Ureter (tissue), 1 donor: ENCODE results near the gene ORM1. TPM values are rescaled to one million over a fixed set of nuclear protein-coding genes. Genes with fewer than 3 reads are reported as not detected.
"Not testable (repeated sequence)": the region's sequence is repeated elsewhere in the genome, so short reads cannot be mapped to it uniquely, and the experiment has no call there.

Experiments
- DNase-seq: peaks from one replicate; pipeline ENCODE4 v3.0.0-alpha.2; 2020; ENCODE audit warnings: low spot score
- total RNA-seq: library from RNA; stranded (reverse); gene quantifications from one replicate; pipeline ENCODE4 v1.2.4, GENCODE V29; 2023
- donor health status: DM: yes; HTN: yes; CAD: no.

Gene ORM1
- total RNA-seq: 3.3 TPM

GRCh38 chr9:114322831-114323531, at the start of gene ORM1:
Gene ORM1 (plus strand): TSS chr9:114323098. CDS start chr9:114323134, 36 bp downstream.
- not testable (repeated sequence) for DNase-seq

GRCh38 chr9:114273461-114273881, 49.4 kb upstream of the ORM1 start:
- no peak for DNase-seq

- DNase-seq: no peak
These were observed 48.7 kb upstream of the ORM1 start for GRCh38 chr9:114274217-114274616.

GRCh38 chr9:114275246-114276004, 47.5 kb upstream of the ORM1 start:
- no peak for DNase-seq

- no peak for DNase-seq
These were observed 45.7 kb upstream of the ORM1 start for GRCh38 chr9:114276908-114277821.

DNA sequence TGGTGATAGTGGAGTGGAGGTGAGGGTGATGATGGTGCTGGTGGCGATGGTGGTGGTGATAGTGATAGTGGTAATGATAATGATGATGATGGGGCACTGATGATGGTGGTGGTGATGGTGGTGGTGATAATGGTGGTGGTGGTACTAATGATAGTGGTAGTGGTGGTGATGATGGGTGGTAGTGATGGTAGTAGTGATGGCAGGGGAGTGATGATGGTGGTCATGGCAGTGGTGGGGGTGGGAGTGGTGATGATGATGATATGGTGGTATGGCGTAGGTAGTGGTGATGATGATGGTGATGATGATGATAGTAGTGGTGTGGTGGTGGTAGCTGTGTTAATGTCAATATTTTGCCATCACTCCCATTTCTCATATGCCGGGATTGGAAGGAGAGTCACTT, 44.5 kb upstream of the ORM1 start:
- DNase-seq: no peak

- peak; percentile 62 for DNase-seq
These were observed 43.9 kb upstream of the ORM1 start for GRCh38 chr9:114278881-114279570.

- no peak for DNase-seq
These were observed 43.2 kb upstream of the ORM1 start for GRCh38 chr9:114279693-114280092.

DNA sequence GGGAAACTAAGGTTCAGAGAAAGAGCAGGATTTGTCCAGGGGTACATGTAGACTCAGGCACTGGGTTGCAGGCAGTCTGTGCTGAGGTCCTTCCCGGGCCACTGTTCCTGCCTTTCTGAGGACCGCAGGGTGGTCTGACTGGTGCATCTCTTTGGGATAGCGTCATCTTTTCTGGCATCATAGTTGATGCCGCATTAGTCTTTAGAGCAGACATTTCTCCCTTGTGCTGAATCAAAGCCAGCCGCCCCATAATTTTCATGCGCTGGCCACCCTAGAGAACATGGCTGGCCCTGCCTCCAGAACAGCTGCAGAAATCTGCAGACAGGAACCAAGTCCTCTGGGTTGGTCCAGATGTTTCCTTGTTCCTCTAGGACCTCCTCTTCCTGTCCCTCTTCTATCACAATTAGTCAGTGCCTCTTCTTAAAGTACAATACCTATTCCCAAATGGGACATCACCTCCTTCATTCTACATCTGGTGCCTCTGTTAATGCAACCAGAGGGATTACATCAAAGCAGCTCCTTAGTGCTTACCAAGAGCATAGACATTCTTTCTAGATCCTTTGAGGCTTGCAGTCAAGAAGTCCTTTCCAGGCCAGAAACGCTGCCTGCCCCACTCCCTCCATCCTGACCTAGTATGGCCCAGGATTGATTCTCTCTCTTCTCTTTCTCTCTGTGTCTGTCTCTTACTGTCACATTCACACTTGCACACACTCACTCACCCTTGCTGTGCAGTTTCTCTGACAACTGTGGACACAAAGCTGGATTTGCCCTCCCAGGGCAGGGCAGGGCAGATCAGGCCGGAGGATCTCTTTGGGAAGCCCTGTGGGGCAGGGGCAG, 42.0 kb upstream of the ORM1 start:
- no peak for DNase-seq

DNA sequence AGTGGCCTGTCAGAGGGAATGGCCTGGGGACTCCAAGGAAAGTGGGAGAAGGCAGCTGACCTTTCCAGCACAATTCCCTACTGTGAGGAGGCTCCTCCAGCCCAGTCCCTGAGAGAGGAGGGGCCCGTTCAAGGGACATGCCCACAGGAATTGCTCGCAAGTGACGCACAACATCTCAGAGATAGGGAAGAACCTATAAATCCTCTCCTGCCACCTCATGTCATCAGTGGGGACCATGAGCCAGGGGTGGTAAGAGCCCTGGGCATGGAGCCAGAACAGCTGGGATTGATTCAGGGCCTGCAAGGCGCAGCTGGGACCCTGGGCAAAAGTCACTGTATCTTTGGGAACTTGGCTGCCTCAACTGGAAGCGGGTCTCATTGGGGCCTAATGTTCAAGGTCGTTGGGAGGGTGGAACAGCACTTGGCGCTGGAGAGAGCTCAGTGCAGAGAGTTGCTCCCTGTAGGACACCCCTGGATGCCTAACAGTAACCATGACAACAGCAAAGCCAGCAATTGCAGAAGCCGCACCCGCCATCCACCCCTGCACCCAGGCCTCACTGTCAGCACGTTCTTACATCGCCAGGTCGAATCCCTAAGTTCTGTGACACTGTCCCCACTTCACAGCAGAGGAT, 41.3 kb upstream of the ORM1 start:
- DNase-seq: peak; percentile 67

DNA sequence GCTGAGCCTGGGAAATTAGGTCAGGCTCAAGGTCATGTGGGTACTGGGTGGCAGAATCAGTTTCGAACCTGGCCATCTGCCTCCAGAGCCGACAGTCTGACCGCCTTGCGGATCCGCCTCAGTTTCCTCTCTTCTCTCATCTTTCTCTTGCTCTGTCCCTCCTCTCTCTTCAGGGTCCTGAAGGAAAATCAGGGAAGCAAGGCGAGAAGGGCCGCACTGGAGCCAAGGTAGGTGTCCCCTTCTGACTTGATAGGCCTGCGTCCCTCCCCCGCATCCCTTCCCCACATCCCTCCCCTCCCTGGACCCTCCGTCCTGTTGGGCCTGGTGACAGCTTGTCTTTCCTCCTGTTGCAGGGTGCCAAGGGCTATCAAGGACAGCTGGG, 40.8 kb upstream of the ORM1 start:
- no peak for DNase-seq

DNA sequence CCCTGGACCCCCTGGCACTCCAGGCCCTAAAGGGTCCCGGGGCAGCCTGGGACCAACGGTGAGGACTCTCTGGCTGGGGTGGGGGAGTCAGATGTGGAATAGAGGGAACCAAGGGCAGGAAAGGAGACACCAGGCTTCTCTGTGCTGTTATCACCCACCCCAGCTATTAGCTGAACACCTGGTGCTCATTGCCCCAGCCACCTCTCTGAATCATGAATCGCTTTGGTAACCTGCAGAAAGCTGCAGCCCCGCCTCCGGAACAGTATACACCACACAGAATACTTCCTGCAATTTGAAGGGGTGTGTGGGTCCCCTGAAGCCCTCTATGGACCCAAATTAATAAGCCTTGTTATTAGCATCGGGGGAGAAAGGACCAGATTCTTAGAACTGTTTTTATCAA, 40.4 kb upstream of the ORM1 start:
- no peak for DNase-seq

- DNase-seq: no peak
These were observed 40.0 kb upstream of the ORM1 start for GRCh38 chr9:114282926-114283325.

DNA sequence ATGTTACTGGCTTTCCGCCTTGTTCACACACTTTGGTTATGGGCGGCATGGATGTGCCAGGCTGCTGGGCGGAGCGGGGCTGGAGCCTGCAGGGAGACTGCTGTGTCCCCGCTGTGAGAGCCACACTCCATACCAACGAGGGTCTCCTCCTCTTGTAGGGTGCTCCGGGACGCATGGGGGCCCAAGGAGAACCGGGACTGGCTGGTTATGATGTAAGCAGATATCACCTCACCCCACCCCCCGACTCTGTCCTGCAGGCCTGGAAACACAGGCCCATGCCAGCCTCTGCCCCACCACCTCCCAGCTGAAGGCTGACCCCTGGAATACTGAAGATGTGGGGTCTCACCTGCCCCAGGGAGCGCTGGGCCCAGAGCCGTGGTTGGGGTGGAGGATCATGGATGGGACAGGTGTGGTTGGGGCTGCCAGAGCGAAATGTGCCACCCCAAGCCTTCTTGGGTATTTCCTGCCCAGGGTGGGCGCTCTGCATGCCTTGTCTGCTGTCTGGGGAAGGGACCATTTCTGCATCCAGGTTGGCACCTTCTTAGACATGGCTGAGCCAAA, 39.3 kb upstream of the ORM1 start:
- no peak for DNase-seq

DNA sequence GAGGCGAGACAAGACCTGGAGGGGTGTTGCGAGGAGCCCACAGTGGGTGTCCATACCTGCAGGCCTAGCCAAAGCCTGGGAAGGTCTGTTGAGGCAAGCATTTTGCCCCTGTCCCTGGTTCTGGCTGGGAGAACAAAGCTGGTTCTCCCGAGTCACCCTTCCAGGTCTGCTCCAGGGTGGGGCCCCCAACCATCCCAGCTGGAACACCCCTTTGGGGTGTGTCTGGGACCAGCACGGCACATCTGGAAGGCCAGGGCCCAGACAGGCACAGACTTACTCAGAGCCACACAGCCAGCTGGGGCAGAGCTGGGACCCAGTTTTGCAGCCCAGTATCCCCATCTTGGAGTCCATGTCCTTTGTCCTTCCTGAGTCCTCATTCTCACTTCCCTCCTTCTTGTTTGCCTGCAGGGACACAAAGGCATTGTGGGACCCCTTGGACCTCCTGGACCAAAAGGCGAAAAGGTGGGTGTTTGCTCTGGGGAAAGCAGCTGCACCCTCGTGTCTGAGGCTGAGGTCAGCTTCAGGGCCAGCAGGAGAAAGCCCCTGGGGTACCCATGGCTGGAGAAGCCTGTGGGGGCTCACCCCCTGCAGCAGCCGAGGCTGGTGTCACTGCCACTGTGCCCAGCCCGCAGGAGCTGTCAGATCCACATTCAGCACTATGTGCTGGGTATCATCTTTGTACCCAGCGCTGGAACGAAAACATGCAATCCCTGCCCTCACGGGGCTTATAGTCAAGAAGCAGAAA, 38.4 kb upstream of the ORM1 start:
- DNase-seq: no peak

GRCh38 chr9:114285166-114285867, 37.6 kb upstream of the ORM1 start:
- DNase-seq: no peak

DNA sequence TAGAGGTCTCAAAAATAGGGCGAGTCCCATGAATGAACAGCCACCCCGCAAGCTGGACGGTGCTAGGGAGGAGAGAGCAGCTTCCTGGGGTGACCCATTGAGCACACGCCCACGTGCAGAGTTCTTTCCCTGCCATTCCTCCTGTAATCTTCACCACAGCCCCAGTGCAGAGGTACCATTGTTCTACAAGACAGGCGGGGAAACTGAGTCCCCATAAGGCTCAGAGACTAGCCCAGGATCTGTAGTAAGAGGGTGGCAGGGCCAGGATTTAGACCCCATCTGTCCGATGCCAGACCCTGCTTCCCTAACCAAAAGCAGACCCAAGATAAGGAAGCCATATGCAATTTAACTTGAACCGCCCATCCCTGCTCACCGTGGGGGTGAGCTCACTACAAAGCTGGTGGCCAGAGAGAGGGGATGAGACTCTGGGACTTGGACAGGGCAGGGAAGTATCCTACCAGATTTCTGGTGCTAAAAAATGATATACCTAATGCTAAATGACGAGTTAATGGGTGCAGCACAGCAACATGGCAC, 36.7 kb upstream of the ORM1 start:
- no peak for DNase-seq
